ENCODE results near the gene MBP.

Gene MBP

DNA sequence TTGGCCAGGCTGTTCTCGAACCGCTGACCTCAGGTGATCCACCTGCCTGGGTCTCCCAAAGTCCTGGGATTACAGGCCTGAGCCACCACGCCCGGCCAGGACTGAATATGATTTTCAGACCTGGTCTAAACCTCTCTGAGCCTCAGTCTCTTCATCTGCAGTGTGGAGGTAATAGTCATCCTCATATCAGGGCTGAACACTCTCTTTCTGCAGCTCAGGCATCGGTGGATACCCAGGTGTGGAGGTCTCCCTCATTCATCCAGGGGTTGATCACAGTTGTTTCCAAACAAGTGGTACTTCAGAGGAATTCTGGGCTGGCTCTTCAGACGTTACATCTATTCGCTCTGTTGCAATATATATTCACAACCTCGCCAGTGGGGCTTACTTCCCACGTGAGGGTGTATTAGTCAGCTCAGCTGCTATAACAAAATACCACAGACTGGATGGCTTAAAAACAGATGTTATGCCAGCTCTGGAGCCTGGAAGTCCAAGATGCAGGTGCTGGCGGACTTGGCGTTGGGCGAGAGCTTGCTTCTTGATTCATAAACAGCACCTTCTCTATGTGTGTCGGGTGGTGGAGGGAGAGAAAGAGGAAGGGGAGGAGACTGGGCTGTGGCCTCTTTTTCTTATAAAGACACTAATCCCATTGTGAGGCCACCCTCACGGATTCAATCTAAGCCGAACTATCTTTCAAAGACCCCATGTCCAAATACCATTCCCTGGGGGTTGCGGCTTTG lies 2.9 kb upstream of the MBP start:
- no peaks in the 10 kb centered on the region for H3K9me3 ChIP-seq (ENCODE audit: severe bottlenecking)
- TF ChIP-seq CTCF (IDR thresholded peaks at IDR 0.05; ENCODE audit: poor library complexity, severe bottlenecking), result no peak
- no peaks in the 10 kb centered on the region for H3K36me3 ChIP-seq (ENCODE audit: low read depth)
- H3K4me1 ChIP-seq (ENCODE audit: insufficient read depth, poor library complexity, severe bottlenecking), result no peaks in the 10 kb centered on the region
- ATAC-seq (ENCODE audit: low read depth) (no peak), DNase-seq (ENCODE audit: low spot score) (no peak)
- no peak overlapping the region for H3K27ac ChIP-seq (ENCODE audit: poor library complexity, severe bottlenecking)
- H3K4me3 ChIP-seq (ENCODE audit: severe bottlenecking), result no peak overlapping the region
- H3K27me3 ChIP-seq (ENCODE audit: insufficient read depth, poor library complexity, severe bottlenecking), result no peaks in the 10 kb centered on the region

DNA sequence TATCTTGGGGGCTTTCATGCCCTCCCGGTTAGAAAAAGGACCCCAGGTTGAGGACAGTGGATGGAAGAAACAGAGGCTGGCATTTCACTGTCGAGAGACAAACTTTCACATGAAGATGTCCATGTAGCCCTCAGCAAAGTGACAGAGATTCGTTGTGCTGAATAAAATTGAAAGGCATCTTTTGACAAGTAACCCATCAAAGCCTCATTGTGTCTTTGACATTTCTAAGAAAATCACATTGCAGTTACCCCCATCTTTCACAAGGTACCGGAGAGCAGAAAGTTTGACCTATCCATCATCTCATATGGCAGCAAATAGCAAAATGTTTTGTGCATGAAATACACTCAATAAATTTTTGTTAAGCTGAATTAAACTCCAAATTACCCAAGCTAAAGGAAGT lies 2.0 kb upstream of the MBP start:
- ATAC-seq (ENCODE audit: low read depth) (no peak), DNase-seq (ENCODE audit: low spot score) (no peak)
- H3K36me3 ChIP-seq (ENCODE audit: low read depth), result no peaks in the 10 kb centered on the region
- no peak overlapping the region for H3K27ac ChIP-seq (ENCODE audit: poor library complexity, severe bottlenecking)
- no peaks in the 10 kb centered on the region for H3K27me3 ChIP-seq (ENCODE audit: insufficient read depth, poor library complexity, severe bottlenecking)
- H3K4me3 ChIP-seq (ENCODE audit: severe bottlenecking), result no peak overlapping the region
- peaks cover 1% of the 10 kb centered on the region for H3K4me1 ChIP-seq (ENCODE audit: insufficient read depth, poor library complexity, severe bottlenecking)
- TF ChIP-seq CTCF (IDR thresholded peaks at IDR 0.05; ENCODE audit: poor library complexity, severe bottlenecking), result no peak
- H3K9me3 ChIP-seq (ENCODE audit: severe bottlenecking), result no peaks in the 10 kb centered on the region

DNA sequence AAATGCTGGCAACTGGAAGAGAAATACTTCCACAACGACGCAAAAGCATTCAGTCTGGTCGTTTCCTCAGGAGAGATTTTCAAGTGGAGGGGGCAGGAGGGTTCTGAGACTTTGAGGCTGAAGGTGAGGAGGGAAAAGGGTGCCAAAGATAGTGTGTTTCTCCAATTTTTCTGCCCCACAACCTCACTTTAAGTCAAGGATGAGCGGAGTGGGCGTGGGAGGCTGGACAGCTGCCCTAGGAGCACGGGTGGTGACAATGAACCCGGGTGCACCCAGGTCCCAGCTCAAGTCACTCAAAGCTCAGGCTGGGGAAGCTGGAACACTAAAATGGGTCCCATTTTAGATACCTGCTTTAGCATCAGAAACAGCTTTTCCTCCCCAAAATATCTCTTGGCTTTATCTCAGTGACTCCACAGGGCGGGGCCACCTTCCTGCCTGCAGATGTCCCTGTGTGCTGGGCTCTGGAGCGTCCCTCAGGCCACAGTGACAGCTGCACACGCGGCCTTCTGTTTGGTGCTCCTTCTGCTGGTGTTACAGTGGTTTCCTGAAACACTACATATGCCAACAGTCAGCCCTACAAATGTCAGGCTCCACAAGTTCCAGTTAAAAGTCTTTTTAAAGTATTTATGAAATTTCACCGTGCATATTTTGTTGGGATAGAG lies 1.4 kb upstream of the MBP start:
- Histone ChIP-seq H3K9me3 (ENCODE audit: severe bottlenecking) (no peaks in the 10 kb centered on the region), H3K27ac (ENCODE audit: poor library complexity, severe bottlenecking) (no peak overlapping the region), H3K4me3 (ENCODE audit: severe bottlenecking) (no peak overlapping the region), H3K27me3 (ENCODE audit: insufficient read depth, poor library complexity, severe bottlenecking) (no peaks in the 10 kb centered on the region), H3K36me3 (ENCODE audit: low read depth) (no peaks in the 10 kb centered on the region), H3K4me1 (ENCODE audit: insufficient read depth, poor library complexity, severe bottlenecking) (peaks cover 8% of the 10 kb centered on the region)
- ATAC-seq (ENCODE audit: low read depth) (no peak), DNase-seq (ENCODE audit: low spot score) (no peak)
- no peak for TF ChIP-seq CTCF (IDR thresholded peaks at IDR 0.05; ENCODE audit: poor library complexity, severe bottlenecking)

- Histone ChIP-seq H3K36me3 (ENCODE audit: low read depth) (no peaks in the 10 kb centered on the region; the same call in 1 of the 2 replicates), H3K27me3 (ENCODE audit: insufficient read depth, poor library complexity, severe bottlenecking) (no peaks in the 10 kb centered on the region), H3K27ac (ENCODE audit: poor library complexity, severe bottlenecking) (peak overlapping the region; percentile 92), H3K4me3 (ENCODE audit: severe bottlenecking) (peak overlapping the region; percentile 68), H3K4me1 (ENCODE audit: insufficient read depth, poor library complexity, severe bottlenecking) (peaks cover 15% of the 10 kb centered on the region), H3K9me3 (ENCODE audit: severe bottlenecking) (no peaks in the 10 kb centered on the region)
- no peak for ATAC-seq (ENCODE audit: low read depth)
- no peak for TF ChIP-seq CTCF (IDR thresholded peaks at IDR 0.05; ENCODE audit: poor library complexity, severe bottlenecking)
- no peak for DNase-seq (ENCODE audit: low spot score)
Measured at GRCh38 chr18:77133051-77133834, 660 bp upstream of the MBP start.
